Measurements from ENCODE around the gene NFATC3.

NFATC3 gene

GRCh38 chr16:68083239-68083781 is 1.9 kb upstream of the NFATC3 start:
- no peak for DNase-seq (ENCODE audit: low read depth)
- TF ChIP-seq CTCF (conservative IDR thresholded peaks at IDR 0.05; ENCODE audit: control insufficient read depth, insufficient read depth, low read depth, low read length), result no peak
- no peak overlapping the region for H3K4me3 ChIP-seq (ENCODE audit: control insufficient read depth, low read depth, low read length)

GRCh38 chr16:68083861-68084503 is 1.2 kb upstream of the NFATC3 start:
- TF ChIP-seq CTCF (conservative IDR thresholded peaks at IDR 0.05; ENCODE audit: control insufficient read depth, insufficient read depth, low read depth, low read length), result peak; percentile 6
- DNase-seq (ENCODE audit: low read depth), result peak; percentile 46
- H3K4me3 ChIP-seq (ENCODE audit: control insufficient read depth, low read depth, low read length), result peak overlapping the region; percentile 59

- TF ChIP-seq CTCF (conservative IDR thresholded peaks at IDR 0.05; ENCODE audit: control insufficient read depth, insufficient read depth, low read depth, low read length), result no peak
- peak overlapping the region; percentile 59 for H3K4me3 ChIP-seq (ENCODE audit: control insufficient read depth, low read depth, low read length)
- peak; percentile 60 for DNase-seq (ENCODE audit: low read depth)
Observed at GRCh38 chr16:68084504-68085258, 489 bp upstream of the NFATC3 start.

- TF ChIP-seq CTCF (conservative IDR thresholded peaks at IDR 0.05; ENCODE audit: control insufficient read depth, insufficient read depth, low read depth, low read length), result no peak
- peak; percentile 60 for DNase-seq (ENCODE audit: low read depth)
Observed at GRCh38 chr16:68086336-68086841, 1.2 kb downstream of the NFATC3 start.

GRCh38 chr16:68086860-68087268 is 1.7 kb downstream of the NFATC3 start:
- DNase-seq (ENCODE audit: low read depth), result peak; percentile 35
- no peak for TF ChIP-seq CTCF (conservative IDR thresholded peaks at IDR 0.05; ENCODE audit: control insufficient read depth, insufficient read depth, low read depth, low read length)

More at GRCh38 chr16:68086336-68086841, 1.2 kb downstream of the NFATC3 start:
- peak overlapping the region; percentile 89 for H3K4me3 ChIP-seq (ENCODE audit: control insufficient read depth, low read depth, low read length)

GRCh38 chr16:68087688-68088087 is 2.5 kb downstream of the NFATC3 start:
- DNase-seq (ENCODE audit: low read depth), result no peak
- TF ChIP-seq CTCF (conservative IDR thresholded peaks at IDR 0.05; ENCODE audit: control insufficient read depth, insufficient read depth, low read depth, low read length), result no peak
- no peak overlapping the region for H3K4me3 ChIP-seq (ENCODE audit: control insufficient read depth, low read depth, low read length)

More at GRCh38 chr16:68086860-68087268, 1.7 kb downstream of the NFATC3 start:
- peak overlapping the region; percentile 89 for H3K4me3 ChIP-seq (ENCODE audit: control insufficient read depth, low read depth, low read length)

All from fibroblast of mammary gland (primary cell).